Stomach smooth muscle (tissue), 2 donors: ENCODE data around the gene CLCNKB.
"Not testable (repeated sequence)": the region's sequence is repeated elsewhere in the genome, so short reads cannot be mapped to it uniquely, and the experiment has no call there.

Experiments
- H3K27ac ChIP-seq: one replicate; pipeline ENCODE4 v1.7.0; 2013; ENCODE audit warnings: mild to moderate bottlenecking, low read length, inconsistent platforms
- H3K27me3 ChIP-seq, 2 donors: one replicate each; pipeline ENCODE4 v1.7.0; 2013; ENCODE audit warnings: low read length in 2 of 2; ENCODE audit not compliant: insufficient read depth in 2 of 2, control insufficient read depth in 1 of 2
- H3K36me3 ChIP-seq, 2 donors: one replicate each; pipeline ENCODE4 v1.7.0; 2013; ENCODE audit warnings: low read length in 2 of 2; ENCODE audit not compliant: control insufficient read depth in 2 of 2, insufficient read depth in 2 of 2
- H3K4me1 ChIP-seq: one replicate; pipeline ENCODE4 v1.7.0; 2013; ENCODE audit warnings: low read length; ENCODE audit not compliant: control insufficient read depth, insufficient read depth
- H3K4me3 ChIP-seq, 2 donors: one replicate each; pipeline ENCODE4 v1.7.0; 2013; ENCODE audit warnings: low read length in 2 of 2
- H3K9ac ChIP-seq, 2 donors: one replicate each; pipeline ENCODE4 v1.7.0; 2013; ENCODE audit warnings: low read length in 2 of 2, mild to moderate bottlenecking in 1 of 2
- H3K9me3 ChIP-seq, 2 donors: one replicate each; pipeline ENCODE4 v1.7.0; 2013; ENCODE audit warnings: low read length in 2 of 2; ENCODE audit not compliant: control insufficient read depth in 2 of 2
- donor health status: healthy.
- donor health status: Pancreatic carcinoma.

The CLCNKB gene

DNA sequence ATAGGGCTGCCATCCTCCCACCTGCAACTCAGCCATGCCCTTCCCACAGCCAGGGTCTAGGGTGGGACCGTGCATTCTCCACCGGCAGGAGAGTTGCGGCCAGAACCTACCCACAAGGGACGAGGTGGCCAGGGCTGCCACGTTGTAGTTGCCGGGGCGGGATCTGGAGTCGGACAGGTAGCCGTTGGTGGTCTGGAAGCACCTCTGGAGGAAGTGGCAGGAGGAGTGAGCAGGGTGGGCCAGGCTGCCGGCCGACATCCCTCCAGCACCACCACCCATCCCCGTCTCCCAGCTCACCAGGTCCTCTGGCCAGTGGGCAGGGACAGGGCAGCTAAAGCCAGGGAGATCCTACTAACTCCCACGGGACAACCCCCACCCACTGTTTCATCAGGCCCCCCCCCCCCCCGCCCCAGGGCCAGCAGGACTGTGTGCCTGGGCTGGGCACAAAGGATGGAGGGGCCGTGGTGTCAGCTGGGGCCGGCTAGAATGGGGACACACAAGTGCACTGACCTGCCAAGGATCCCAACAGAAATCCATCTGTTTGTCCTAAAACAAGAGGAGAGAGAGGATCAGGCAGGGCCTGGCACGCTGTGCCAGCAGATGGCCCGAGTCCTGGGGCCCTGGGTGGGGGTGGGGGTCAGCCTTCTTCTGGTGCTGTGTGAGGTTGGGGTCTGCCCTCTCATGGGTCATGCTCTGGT, 18.6 kb downstream of the CLCNKB start:
- not testable (repeated sequence) for H3K27ac ChIP-seq

DNA sequence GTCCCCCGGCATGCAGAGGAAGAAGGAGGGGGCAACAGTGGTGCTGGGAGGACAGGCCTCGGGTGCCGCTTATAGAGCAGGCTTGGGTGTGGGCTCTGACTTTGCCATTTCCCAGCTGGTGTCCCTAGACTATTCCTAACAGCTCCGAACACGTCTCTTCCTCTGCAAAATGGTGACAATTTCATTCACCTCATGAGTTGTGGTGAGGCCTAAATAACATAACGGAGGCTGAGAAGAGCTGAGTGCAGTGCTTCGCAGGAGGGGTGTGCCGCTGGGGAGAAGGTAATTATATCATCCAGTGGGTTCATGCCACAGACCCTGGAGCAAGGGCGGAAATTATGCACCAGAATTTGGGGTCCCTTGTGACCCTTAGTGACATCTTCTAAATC, 19.1 kb downstream of the CLCNKB start:
- not testable (repeated sequence) for H3K9ac ChIP-seq, H3K36me3 ChIP-seq, H3K27ac ChIP-seq, H3K27me3 ChIP-seq, H3K4me1 ChIP-seq, H3K9me3 ChIP-seq, H3K4me3 ChIP-seq

More for the DNA sequence above, 18.6 kb downstream of the CLCNKB start:
- H3K9ac ChIP-seq, H3K4me1 ChIP-seq, H3K27me3 ChIP-seq, H3K4me3 ChIP-seq, H3K9me3 ChIP-seq, H3K36me3 ChIP-seq: not testable (repeated sequence)

DNA sequence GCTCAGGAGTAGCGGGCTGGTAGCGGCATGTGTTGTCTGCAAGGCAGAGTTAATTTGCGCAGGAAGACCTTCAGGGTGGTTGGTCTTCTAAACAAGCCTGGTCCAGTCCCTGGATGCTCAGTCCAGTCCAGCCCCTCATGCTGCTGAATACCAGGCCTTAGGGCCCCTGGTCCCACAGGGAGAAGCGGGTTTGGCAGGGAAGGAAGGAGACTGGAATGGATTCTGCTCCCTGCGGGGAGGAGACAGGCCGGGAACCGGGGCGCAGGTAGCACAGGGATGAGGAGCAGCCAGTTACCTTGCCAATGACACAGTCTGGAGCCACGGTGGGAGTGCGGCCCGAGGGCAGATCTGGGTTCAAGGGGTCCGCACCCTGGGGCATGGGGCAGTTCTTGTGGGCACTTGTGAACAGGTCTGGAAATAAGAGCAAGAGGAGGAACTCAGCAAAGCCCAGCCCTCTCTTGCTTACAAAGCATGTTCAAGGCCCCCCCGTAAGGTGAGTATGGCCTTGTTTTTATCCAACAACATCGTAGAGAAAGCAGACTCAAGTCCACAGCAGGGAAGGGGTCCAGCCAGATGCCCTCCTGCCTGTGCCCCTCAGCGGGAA, 19.7 kb downstream of the CLCNKB start:
- Histone ChIP-seq H3K4me1 (no peaks in the 10 kb centered on the region), H3K4me3 (no peak overlapping the region), H3K27ac (no peak overlapping the region), H3K9me3 (no peaks in the 10 kb centered on the region), H3K36me3 (no peaks in the 10 kb centered on the region), H3K9ac (no peak overlapping the region), H3K27me3 (no peaks in the 10 kb centered on the region)

DNA sequence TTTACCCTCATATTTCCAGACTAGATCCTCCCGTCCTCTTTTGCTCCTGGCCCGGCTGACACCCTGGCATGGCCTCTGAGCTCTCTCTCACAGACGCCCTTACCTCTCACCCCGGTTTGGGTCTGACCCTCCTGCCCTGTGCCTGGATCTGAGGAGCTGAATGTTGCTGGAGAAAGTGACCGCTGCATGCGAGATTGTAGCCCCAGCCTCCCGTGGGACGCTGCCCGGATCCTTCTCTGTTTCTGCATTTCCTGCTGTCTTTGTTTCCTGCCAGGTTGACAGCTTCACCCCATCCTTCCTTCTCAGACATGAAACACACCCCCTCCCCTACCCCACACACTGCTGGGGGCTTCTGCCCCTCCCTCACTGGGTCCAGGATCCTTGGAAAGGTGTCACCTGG, 20.3 kb downstream of the CLCNKB start:
- Histone ChIP-seq H3K9ac (no peak overlapping the region), H3K9me3 (no peaks in the 10 kb centered on the region), H3K27ac (no peak overlapping the region), H3K4me1 (peaks cover 3% of the 10 kb centered on the region), H3K36me3 (no peaks in the 10 kb centered on the region), H3K27me3 (no peaks in the 10 kb centered on the region), H3K4me3 (no peak overlapping the region)

DNA sequence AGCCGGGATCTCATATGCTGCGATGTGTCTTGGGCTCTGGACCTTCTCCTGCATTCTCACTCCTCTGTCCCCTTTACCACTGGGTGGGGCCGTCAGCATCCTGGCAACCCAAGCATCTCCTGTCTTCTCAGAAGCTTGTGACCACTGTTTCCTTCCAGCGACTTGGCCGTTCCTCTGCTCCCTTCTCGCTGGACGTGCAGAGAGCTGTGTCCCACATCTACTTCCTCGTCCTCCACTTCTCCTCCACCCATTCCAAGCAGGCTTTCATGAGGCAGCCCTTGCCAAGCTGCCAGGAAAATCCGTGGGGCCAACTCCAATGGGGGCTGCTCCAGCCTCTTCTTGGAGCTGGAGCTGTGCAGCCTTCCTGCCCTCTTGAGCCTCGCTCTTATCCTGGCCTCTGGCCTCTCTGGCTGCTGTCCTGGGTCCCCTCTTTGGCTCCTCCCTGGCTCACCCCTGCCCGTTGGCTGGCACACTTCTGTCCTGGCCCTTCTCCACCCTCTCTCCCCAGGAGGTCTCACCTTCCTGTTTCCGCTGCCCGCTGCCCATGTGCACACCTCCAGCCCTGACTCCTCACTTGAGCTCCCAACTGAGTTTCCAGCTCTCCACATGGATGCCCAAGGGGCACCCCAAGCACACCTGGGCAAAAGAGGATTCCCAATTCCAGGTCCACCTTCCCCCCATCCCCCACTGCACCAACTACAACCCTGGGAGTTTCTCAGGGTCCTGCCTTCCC, 21.1 kb downstream of the CLCNKB start:
- Histone ChIP-seq H3K4me3 (no peak overlapping the region), H3K9me3 (no peaks in the 10 kb centered on the region), H3K27me3 (no peaks in the 10 kb centered on the region), H3K9ac (no peak overlapping the region), H3K4me1 (peaks cover 3% of the 10 kb centered on the region), H3K36me3 (no peaks in the 10 kb centered on the region), H3K27ac (no peak overlapping the region)

DNA sequence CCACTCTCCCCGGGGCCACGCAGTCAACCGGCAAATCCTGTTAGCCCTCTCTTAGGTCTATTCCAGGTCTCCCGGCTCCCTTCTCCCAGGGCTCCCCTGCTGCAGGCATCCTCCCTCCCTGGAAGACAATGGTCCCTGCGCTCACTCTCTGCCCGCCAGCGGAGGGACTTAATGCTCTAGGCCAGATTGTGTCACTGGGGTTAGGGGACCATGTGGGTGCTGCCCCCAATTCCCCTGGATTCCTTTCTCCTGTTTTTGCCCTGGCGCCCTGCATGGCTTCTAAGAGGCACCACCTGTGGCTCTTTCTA, 21.6 kb downstream of the CLCNKB start:
- no peaks in the 10 kb centered on the region for H3K27me3 ChIP-seq
- no peak overlapping the region for H3K27ac ChIP-seq

GRCh38 chr1:16066245-16066644, 22.7 kb downstream of the CLCNKB start:
- H3K4me1 ChIP-seq = peaks cover 3% of the 10 kb centered on the region

More for the DNA sequence above, 21.6 kb downstream of the CLCNKB start:
- no peaks in the 10 kb centered on the region for H3K9me3 ChIP-seq
- no peaks in the 10 kb centered on the region for H3K36me3 ChIP-seq
- no peak overlapping the region for H3K9ac ChIP-seq
- H3K4me1 ChIP-seq = peaks cover 3% of the 10 kb centered on the region
- H3K4me3 ChIP-seq = no peak overlapping the region

DNA sequence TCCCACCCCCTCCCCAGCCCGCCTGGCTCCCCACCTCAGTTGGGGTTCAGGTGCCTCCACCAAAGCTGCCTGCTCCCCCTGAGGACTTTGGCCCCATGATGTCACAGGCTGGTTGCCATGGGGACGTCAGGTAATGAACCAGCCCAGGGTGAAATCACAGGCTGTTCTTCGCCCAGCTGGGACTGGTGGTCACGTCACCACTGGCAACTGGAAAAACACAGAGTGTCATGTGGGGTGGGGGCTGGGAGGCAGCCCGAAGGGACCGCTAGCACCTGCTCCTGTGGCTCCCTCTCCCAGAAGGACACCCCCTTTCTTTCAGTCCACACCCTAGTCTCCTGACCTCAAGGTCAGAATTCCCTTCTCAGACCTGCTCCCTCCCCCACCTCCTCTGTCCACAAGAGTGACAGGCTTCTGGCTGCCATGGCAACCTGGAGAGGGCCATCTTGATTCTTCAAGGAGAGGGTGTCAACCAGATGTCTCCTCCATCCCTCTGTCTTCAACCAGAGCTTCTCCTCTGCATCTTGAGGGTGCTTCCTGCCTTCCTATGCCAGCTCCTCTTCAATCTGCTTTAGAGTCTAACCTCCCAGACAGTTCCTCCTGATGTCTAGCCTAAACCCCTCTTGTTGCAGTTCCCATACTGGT, 23.7 kb downstream of the CLCNKB start:
- Histone ChIP-seq H3K4me1 (peaks cover 3% of the 10 kb centered on the region), H3K27me3 (peaks cover 0 to under 1% of the 10 kb centered on the region in 2 donors), H3K27ac (no peak overlapping the region), H3K4me3 (no peak overlapping the region), H3K9ac (no peak overlapping the region), H3K36me3 (no peaks in the 10 kb centered on the region), H3K9me3 (no peaks in the 10 kb centered on the region)

More at GRCh38 chr1:16066245-16066644, 22.7 kb downstream of the CLCNKB start:
- no peak overlapping the region for H3K9ac ChIP-seq
- no peaks in the 10 kb centered on the region for H3K9me3 ChIP-seq
- H3K27me3 ChIP-seq = no peaks in the 10 kb centered on the region
- H3K36me3 ChIP-seq = no peaks in the 10 kb centered on the region
- H3K4me3 ChIP-seq = no peak overlapping the region
- H3K27ac ChIP-seq = no peak overlapping the region

- Histone ChIP-seq H3K4me3 (no peak overlapping the region), H3K9ac (no peak overlapping the region), H3K9me3 (no peaks in the 10 kb centered on the region), H3K27me3 (peaks cover 2 to 7% of the 10 kb centered on the region in 2 donors), H3K36me3 (no peaks in the 10 kb centered on the region), H3K27ac (no peak overlapping the region), H3K4me1 (peaks cover 4% of the 10 kb centered on the region)
These were observed 24.4 kb downstream of the CLCNKB start for GRCh38 chr1:16067933-16068332.

DNA sequence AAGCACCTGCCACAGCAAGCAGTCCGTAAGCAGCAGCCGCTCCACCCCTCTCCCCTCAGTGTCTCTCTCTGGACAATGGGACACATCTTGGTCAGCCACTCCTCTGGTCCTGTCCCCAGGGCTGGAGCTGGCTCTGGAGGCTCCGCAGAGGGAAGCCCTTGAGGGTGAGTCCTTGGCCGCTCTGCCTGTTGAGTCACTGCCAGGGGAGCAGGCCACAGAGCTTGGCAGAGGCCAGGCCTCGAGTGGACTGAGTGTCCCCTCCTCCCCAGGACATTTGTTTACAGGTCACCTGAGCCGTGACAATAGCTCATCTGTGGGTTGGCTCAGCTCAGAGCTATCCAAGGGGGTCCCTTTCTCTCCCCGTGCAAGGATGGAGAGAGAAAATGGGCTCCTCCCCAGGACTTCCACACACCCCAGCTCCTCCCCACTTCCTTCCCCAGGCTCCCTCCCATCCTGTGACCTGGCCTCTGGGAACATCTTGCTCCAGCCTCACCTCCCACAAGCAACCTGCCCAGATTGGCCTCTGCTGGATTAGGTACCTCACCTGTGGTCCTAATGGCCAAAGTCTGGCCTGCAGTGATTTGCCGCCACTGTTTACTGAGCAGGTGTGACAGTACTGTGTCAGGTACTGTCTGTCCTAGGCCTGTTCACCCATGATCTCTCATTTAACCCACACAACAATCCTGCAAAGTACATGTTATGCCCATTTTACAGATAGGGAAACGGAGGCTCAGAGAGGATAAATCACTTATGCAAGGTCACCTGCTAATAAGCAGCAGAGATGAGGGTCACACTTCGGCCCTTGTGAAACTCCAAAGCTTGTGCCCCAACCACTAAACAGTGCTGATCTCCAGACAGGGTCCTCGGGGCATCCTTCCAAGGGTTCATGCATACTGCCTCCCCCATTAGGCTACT, 25.0 kb downstream of the CLCNKB start:
- no peaks in the 10 kb centered on the region for H3K9me3 ChIP-seq
- peaks cover 3 to 11% of the 10 kb centered on the region in 2 donors for H3K27me3 ChIP-seq
- H3K4me3 ChIP-seq = no peak overlapping the region
- H3K27ac ChIP-seq = no peak overlapping the region
- H3K4me1 ChIP-seq = peaks cover 9% of the 10 kb centered on the region
- no peak overlapping the region for H3K9ac ChIP-seq
- no peaks in the 10 kb centered on the region for H3K36me3 ChIP-seq
